HS-27A (cell line): ENCODE data around the gene MED16.
A peak's percentile ranks its signal among the peaks of the same experiment; 100 is the strongest.

Experiments
- DNase-seq: peaks from one replicate; pipeline ENCODE4 v3.0.0-alpha.2; 2012; ENCODE audit warnings: low read depth, missing footprints

MED16 gene

GRCh38 chr19:892894-893689 is at the start of gene MED16, which contains the start of gene RNU6-9:
Gene MED16 (minus strand): TSS chr19:893187. CDS start chr19:891131, 2,056 bp downstream.
Gene RNU6-9 (plus strand): TSS chr19:893484.
- DNase-seq: peak; percentile 81

GRCh38 chr19:942133-942645 is 49.2 kb upstream of the MED16 start:
- no peak for DNase-seq

- DNase-seq: no peak
Observed at GRCh38 chr19:941292-942132, 48.5 kb upstream of the MED16 start.

- DNase-seq: peak; percentile 59
Observed at GRCh38 chr19:940591-941291, 47.8 kb upstream of the MED16 start.

- no peak for DNase-seq
Observed at GRCh38 chr19:939922-940321, 46.9 kb upstream of the MED16 start.

GRCh38 chr19:939439-939838 is 46.5 kb upstream of the MED16 start:
- DNase-seq: no peak

- DNase-seq: no peak
Observed at GRCh38 chr19:938233-938923, 45.4 kb upstream of the MED16 start.

GRCh38 chr19:937259-937694 is 44.3 kb upstream of the MED16 start:
- no peak for DNase-seq

GRCh38 chr19:936175-936546 is 43.2 kb upstream of the MED16 start:
- DNase-seq: no peak

GRCh38 chr19:934865-935479 is 42.0 kb upstream of the MED16 start:
- no peak for DNase-seq

- no peak for DNase-seq
Observed at GRCh38 chr19:934197-934840, 41.3 kb upstream of the MED16 start.

- DNase-seq: no peak
Observed at GRCh38 chr19:933553-933882, 40.5 kb upstream of the MED16 start.

GRCh38 chr19:932648-933552 is 39.9 kb upstream of the MED16 start:
- DNase-seq: peak; percentile 47

- no peak for DNase-seq
Observed at GRCh38 chr19:931860-932647, 39.1 kb upstream of the MED16 start.

GRCh38 chr19:929891-930258 is 36.9 kb upstream of the MED16 start:
- DNase-seq: no peak

- no peak for DNase-seq
Observed at GRCh38 chr19:929203-929890, 36.4 kb upstream of the MED16 start.

- no peak for DNase-seq
Observed at GRCh38 chr19:928471-929202, 35.6 kb upstream of the MED16 start.
